ENCODE data around the gene GATM.
"Not testable (repeated sequence)": the region's sequence is repeated elsewhere in the genome, so short reads cannot be mapped to it uniquely, and the experiment has no call there.

GATM gene

DNA sequence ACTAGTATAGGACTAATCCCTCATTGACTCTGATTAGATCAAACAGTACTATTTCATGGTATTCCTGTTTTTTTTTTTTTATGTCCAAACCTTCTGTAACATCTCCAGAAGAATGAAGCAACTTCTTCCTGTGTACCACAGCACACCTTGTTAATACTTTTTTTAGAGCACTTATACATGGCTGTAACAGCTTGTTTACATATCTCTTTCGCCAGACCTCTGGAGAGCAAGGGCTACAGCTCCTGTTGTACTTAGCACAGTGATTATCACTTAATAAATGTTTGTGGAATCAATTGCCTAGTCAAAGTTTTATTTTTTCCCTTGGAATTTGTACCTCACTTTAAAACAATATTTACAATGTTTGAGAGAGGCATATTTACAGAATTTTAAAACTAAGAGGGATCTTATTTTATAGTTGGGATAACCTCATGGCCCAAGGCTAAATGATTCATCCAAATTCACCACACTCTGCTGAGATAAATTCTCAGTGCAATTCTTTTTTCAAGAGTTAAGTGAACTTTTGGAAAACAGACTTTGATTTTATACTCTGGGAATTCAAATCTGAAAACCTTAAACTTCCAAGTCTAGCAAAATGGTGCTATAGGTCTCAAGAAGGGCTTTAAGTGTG lies 9.2 kb upstream of the GATM start:
- no peak for DNase-seq

- DNase-seq: no peak
Observed at GRCh38 chr15:45386974-45387373, 8.6 kb upstream of the GATM start.

DNA sequence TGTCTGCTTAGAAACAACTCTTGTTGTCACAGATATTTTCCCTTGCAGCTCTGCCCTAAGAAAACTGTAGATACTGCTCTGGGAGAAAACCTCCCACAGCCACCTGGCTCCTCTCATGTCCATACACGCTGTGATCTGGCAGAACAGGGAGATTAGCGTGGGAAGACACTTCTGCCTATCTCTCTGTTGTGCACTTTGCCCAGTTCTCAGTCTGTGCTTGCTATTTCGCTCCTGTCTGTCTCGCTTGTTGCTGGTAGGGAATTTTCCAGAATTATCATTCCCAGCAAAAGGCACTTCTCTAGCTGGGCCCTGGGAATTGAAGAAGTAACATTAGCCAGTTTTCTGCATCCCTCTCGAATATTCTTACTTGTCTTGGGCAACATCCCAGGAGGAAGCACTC lies 8.1 kb upstream of the GATM start:
- peak; percentile 16 for DNase-seq

- no peak for DNase-seq
Observed at GRCh38 chr15:45385590-45385989, 7.2 kb upstream of the GATM start.

- DNase-seq: no peak
Observed at GRCh38 chr15:45384700-45385099, 6.4 kb upstream of the GATM start.

DNA sequence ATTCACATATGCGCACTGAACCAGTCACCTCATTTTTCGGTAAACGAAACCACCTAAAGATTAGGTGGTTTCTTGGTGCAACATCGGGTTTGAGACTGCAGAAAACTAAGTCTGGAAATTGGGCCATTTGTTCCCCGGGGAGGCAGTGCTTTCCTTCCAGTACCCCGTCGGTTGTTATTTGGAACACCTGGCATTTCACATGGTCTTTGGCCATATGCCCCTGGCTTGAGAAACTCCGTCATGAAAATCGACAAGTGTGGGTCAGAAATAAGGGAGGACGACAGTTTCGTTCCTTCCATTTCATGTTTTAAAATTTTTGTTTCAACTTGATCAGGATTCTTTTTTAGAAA lies 544 bp upstream of the GATM start:
- peak; percentile 70 for DNase-seq

DNA sequence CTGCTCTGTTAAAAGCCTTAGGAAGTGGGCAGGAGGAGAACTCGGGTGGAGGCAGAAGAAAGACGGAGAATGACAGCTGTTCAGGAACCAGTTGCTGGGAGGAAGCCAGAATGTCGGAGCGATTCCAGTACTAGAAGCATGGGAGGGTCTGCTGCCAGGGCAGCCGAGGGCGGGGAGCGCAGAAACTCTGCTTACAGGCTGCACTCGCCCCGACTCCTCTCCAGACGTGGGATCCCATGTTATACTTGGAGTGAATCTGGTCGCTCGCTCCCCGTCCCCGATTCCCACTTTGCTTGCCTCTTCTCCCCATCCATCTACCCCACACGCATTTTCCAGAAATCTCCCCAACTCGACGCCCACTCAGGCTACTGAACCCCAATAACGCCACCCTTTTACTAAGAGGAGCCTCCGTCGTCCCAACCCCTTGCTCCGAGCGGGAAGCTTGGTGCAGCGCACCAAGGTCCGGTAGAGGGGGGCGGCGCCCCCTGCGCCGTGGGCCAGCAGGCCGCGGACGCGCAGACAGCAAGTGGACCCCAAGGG lies 665 bp downstream of the GATM start:
- peak; percentile 77 for DNase-seq

- DNase-seq: peak; percentile 77
Observed at GRCh38 chr15:45376967-45377608, 1.3 kb downstream of the GATM start.

GRCh38 chr15:45376300-45376928 lies 1.9 kb downstream of the GATM start:
- no peak for DNase-seq

DNA sequence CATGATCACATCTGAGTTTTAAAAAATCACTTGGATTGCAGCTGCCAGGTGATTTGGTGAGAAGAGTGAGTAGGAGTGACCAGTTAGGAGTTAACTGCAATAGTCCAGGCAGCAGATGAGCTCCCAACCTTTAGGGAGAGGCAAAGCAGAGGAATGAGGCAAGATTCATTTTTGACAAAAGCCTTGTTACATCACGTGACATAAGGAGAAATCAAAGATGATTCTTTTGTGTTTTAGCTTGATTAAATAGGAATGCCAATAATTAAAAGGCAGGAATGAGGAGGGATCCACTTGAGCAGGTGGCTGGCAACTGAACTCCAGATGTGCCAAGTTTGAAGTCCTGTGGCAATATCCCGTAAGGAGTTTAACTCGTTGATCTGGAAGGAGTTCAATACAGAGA lies 2.5 kb downstream of the GATM start:
- no peak for DNase-seq

DNA sequence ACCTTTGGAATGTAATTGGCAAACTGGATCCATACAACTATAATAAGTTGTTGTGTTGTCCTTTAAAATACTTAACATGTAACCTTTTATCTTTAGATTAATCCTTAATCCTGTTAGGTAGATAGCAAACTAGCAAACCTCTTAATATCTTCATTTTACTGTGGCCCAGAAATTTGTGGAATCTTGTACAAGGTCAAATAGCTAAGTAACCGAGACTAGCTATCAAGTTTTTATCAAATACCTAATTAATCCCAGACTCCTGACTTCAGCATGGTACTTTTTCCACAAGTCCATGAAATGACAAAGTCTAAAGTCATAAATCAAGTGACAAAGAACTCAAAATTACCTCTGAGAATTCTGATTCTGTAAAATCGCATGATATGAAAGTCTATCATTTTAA lies 4.4 kb downstream of the GATM start:
- no peak for DNase-seq

DNA sequence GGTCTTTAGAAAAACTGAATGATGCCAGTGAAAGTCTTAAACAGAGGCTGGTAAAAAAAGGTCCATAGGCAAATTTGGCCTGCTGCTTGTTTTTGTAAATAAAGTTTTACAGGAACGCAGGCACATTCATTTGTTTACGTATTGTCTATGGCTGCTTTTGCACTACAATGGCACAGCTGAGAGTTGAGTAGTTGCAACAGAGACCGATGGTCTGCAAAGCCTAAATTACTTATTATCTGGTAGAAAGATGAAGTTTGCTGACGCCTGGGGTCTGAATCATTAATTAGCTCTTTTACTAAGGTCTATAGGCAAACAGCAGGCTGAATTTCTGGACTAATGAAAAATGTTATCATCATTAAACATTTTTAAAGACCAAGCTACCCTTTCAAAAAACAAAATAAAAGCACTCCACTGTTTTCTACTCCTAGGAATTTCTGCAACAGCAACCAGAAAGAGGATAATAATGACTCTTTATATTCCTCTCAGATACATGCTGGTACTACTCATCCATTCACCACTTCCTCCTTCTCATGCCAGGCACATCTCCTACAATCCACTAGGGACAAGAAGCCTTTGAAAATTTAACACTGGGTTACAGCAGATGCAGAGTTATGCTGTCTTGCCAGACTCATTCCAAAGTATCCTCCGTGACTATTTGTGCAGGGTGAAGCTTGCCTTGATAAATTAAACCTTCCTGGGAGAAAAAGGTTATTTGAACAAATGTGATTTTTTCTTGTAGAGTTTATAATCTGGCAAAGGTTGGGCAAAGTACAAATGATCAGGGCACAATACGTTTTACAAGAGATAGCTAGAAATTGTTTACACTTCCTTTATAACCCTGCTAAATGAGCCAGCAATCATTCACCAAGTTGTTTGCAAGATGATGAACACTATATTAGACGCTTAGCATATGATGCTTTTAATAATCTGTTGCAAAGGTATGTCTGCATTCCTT lies 6.0 kb downstream of the GATM start:
- DNase-seq: no peak

DNA sequence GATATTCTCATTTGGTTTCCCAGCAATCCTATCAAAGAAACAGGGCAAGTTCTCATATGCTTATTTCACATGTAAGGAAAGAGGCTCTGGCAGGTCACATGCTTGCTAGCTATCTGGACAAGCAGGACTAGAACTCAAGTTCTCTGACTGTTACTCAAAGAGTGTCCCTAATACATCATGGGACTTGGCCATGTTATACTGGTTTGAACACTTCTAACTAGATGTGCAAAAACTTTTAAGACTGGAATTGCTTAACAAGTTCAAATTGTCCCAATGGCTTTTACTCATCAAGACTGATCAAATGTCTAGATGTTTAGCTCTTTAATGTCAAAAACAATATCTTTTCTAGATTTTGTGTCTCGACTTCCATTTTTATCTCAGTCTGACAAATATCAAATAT lies 6.8 kb downstream of the GATM start:
- no peak for DNase-seq

GRCh38 chr15:45370042-45370441 lies 8.3 kb downstream of the GATM start:
- not testable (repeated sequence) for DNase-seq

DNA sequence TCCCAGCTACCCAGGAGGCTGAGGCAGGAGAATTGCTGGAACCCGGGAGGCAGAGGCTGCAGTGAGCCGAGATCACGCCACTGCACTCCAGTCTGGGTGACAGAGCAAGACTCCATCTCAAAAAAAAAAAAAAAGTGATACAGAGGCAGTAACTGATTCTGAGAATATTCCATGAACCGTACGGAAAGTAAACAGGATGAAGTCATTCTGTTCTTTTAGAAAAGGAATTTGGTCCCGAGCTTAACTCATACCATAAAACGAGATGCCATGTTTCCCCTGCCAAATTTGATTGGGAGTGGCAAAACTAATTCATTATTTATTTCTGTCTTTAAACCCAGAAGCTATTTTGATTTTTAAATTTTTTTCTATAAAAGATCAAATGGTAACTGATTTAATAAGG lies 11.1 kb downstream of the GATM start:
- not testable (repeated sequence) for DNase-seq

DNA sequence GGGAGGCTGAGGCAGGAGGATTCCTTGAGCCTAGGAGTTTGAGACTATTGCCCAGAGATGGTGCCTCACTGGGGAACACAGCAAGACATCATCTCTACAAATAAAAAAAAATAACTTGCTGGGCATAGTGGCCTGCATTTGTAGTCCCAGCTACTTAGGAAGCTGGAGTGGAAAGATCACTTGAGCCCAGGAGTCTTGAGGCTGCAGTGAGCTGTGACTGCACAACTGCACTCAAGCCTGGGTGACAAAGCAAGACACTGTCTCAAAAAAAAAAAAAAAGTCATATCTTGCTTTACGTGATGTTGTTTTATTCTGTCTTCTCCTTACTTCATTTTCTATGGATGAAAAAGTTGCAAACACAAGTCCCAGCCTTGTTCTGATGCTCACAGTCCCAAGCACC lies 14.1 kb downstream of the GATM start:
- no peak for DNase-seq

DNA sequence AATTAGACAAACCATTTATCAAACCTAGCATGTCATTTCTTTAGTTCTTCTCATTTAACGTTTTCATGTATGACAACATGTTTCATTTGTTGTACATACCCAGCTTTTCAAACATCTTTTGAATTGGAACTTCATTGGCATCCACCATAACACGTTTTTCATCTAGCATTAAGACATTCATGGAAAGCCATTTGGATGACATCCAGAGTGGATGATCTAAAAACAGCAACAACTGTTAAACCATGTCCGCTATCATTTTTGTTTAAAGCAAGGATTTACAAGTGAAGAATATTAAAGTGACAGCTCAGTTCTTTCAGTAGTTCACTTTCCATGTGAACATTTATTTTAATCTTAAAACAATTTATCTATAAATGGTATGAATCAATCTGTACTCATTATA lies 14.5 kb downstream of the GATM start:
- DNase-seq: no peak

- no peak for DNase-seq
Observed at GRCh38 chr15:45363334-45363733, 15.0 kb downstream of the GATM start.

- DNase-seq: no peak
Observed at GRCh38 chr15:45362419-45362818, 15.9 kb downstream of the GATM start.

GRCh38 chr15:45361878-45362277 lies 16.5 kb downstream of the GATM start:
- DNase-seq: no peak

DNA sequence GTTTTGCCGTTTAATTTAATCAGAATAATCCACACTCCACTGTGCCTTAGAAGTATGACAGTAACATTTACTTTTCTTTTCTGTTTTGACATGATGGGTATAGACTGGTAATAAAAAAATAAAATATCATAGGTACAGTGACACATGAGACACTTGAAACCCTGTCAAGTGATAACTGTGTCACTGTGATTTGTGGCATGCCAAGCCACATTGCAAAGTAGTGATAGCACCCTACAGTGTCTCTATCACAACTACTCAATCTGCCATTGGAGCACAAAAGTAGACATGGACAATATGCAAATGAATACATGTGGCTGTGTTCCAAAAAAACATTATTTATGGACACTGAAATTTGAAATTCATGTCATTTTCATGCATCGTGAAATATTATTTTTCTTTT lies 22.5 kb downstream of the GATM start:
- no peak for DNase-seq

DNA sequence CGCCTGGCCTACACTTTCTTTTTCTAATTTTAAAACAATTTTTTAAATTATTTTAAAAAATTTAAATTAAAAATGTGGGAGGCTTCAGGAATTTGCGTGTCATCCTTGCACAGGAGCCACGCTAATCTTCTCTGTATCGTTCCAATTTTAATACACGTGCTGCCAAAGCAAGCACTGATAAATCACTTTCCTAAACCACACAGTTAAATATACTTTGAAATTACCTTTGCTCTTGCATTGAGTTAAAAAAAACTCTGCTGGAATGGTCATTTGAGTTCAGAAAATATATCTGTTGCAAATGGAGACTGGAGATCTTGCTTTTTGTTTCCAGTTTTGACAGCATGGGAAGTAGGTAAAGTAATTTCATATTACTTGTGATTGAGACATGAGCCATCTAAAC lies 23.6 kb downstream of the GATM start:
- no peak for DNase-seq

DNA sequence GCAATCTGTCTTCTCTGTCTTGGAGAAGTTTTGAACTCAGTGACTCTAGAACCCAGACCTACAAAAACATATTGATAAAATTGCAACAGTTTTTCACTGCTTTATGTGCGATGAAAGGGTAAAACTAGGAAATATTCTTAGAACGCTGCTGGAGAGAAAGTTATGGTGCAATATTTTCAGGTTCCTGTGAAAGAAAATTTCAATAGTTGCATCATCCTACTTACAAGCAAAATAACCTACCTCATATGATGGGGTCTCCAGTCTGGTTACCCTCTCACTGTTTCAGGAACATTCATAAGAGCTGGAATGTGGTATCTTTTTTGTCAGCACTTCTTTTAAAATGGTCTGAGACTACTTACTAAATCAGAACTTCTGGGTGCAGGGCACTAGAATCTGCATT lies 27.1 kb downstream of the GATM start:
- no peak for DNase-seq
